CD4-positive, alpha-beta T cell (primary cell): ENCODE results near the gene RAB1B. TPM values are rescaled to one million over a fixed set of nuclear protein-coding genes. Genes with fewer than 3 reads are reported as not detected.

ENCODE experiments used
- ATAC-seq: fragments of 200-7000 bp; cut with Tn5 transposase; one replicate; pipeline ENCODE4 v1.10.0; 2022; ENCODE audit warnings: mild to moderate bottlenecking; ENCODE audit not compliant: poor library complexity
- CTCF ChIA-PET: fragments of 350-600 bp; sonication (Branson Sonifier 250); formaldehyde crosslinking; loops from one replicate; lab custom pipeline; 2021; ENCODE audit warnings: antibody characterized with exemption, inconsistent platforms; lab: Charles Lee
- POLR2A ChIA-PET: fragments of 350-600 bp; sonication (Branson Sonifier 250); formaldehyde crosslinking; loops from one replicate; lab custom pipeline; 2021; ENCODE audit warnings: antibody characterized with exemption, inconsistent platforms; lab: Charles Lee
- DNase-seq, 14 experiments: peaks; one replicate each; pipeline ENCODE4 v3.0.0-alpha.2; 2013 to 2020; ENCODE audit warnings: mixed read lengths in 2 of 14
- H3K27ac ChIP-seq, 2 donors: one replicate each; pipeline versions ENCODE4 v1.5.1 to v1.7.0; 2013; ENCODE audit warnings: low read length in 2 of 2, low read depth in 1 of 2, mild to moderate bottlenecking in 1 of 2
- H3K27me3 ChIP-seq, 2 experiments: 1 replicate in 1 of 2; 2 replicates in 1 of 2; pipeline versions ENCODE4 v1.6.1 to v1.7.0; 2013; ENCODE audit warnings: low read length in 2 of 2, control low read depth in 1 of 2, mild to moderate bottlenecking in 1 of 2, moderate library complexity in 1 of 2; ENCODE audit not compliant: insufficient read depth in 2 of 2, control insufficient read depth in 1 of 2
- H3K36me3 ChIP-seq: one replicate; pipeline ENCODE4 v1.6.1; 2013; ENCODE audit warnings: low read length, control low read depth; ENCODE audit not compliant: insufficient read depth
- H3K4me1 ChIP-seq: one replicate; pipeline ENCODE4 v1.6.1; 2013; ENCODE audit warnings: low read length, control low read depth; ENCODE audit not compliant: insufficient read depth
- H3K4me3 ChIP-seq: one replicate; pipeline ENCODE4 v1.5.1; 2013; ENCODE audit warnings: mild to moderate bottlenecking, low read length, moderate library complexity
- H3K9me3 ChIP-seq, 2 experiments: 1 replicate in 1 of 2; 2 replicates in 1 of 2; pipeline versions ENCODE4 v1.6.1 to v1.7.0; 2013; ENCODE audit warnings: low read length in 2 of 2, mild to moderate bottlenecking in 2 of 2, control low read depth in 1 of 2, moderate library complexity in 1 of 2; ENCODE audit not compliant: control insufficient read depth in 1 of 2, insufficient read depth in 1 of 2
- H3K27ac Mint-ChIP-seq: one replicate; pipeline ENCODE4 v1.8.0; 2020; ENCODE audit warnings: mixed read lengths
- H3K27me3 Mint-ChIP-seq: one replicate; pipeline ENCODE4 v1.8.0; 2021; ENCODE audit warnings: mixed read lengths
- H3K36me3 Mint-ChIP-seq: one replicate; pipeline ENCODE4 v1.8.0; 2021; ENCODE audit warnings: low read depth, mixed read lengths
- H3K4me1 Mint-ChIP-seq: one replicate; pipeline ENCODE4 v1.8.0; 2021; ENCODE audit warnings: low read depth, mixed read lengths
- H3K4me3 Mint-ChIP-seq: one replicate; pipeline ENCODE4 v1.8.0; 2020; ENCODE audit warnings: mild to moderate bottlenecking, mixed read lengths
- H3K9me3 Mint-ChIP-seq: one replicate; pipeline ENCODE4 v1.8.0; 2020; ENCODE audit warnings: mixed read lengths
- intact Hi-C, 2 experiments: fragments of 100-400 bp; cut with DNase I in 1 of 2; cut with micrococcal nuclease in 1 of 2; formaldehyde crosslinking; loops; one replicate each; pipeline versions ENCODE4 v1.15.1 to v1.9.0; 2023 to 2025; cut with DNase I, micrococcal nuclease
- total RNA-seq, 174 experiments: library from RNA in 2 of 174; stranded (reverse) in 2 of 174; gene quantifications; one replicate each; pipeline ENCODE4 v1.2.3 and lab custom pipeline; 2021 to 2026
- TF ChIP-seq, protein P1 (sequence below): fragments of 200-600 bp; IDR thresholded peaks from one replicate; pipeline ENCODE4 v1.8.0; 2022; ENCODE audit warnings: antibody characterized with exemption, mild to moderate bottlenecking

Gene RAB1B
- total RNA-seq, 2 experiments from 2014 or later = 27.4 to 29.4 TPM

DNA sequence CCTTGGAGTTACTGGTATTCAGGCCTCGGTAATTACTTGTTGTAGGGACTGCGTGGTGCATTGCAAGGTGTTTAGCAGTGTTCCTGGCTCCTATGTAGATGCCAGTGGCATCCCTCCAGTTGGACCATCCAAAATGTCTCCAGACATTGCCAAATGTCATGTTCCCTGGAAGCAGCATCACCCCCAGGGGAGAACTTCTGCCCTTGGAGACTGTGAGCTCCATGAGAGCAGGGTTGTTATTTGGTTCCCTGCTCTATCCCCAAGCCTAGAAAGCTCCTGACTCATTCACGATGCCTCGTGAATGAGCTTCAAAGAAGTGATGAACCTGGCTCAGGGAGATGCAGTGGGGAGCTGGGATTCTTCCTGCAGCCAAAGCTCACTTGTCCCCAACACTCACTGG is 53.2 kb downstream of the RAB1B start:
- Histone ChIP-seq H3K4me1 (peaks cover 44% of the 10 kb centered on the region), H3K27ac (no peak overlapping the region), H3K36me3 (no peaks in the 10 kb centered on the region), H3K4me3 (no peak overlapping the region), H3K9me3 (no peaks in the 10 kb centered on the region), H3K27me3 (no peaks in the 10 kb centered on the region)
- H3K9me3 Mint-ChIP-seq = no peaks in the 10 kb centered on the region
- H3K4me3 Mint-ChIP-seq = no peak overlapping the region
- DNase-seq (no peak), ATAC-seq (no peak)
- no peaks in the 10 kb centered on the region for H3K27me3 Mint-ChIP-seq
- intact Hi-C loops = no loop called here
- no peaks in the 10 kb centered on the region for H3K36me3 Mint-ChIP-seq
- peak overlapping the region; percentile 33 for H3K27ac Mint-ChIP-seq
- ChIA-PET CTCF (interaction anchor here (1.0 to 1.4 kb wide), 2 partner anchors 9 to 10 kb away, joined by 3 to 4 read pairs; no protein-coding TSS in a partner anchor), POLR2A (interaction anchor here (1.3 kb wide), 1 partner anchor 9 kb away, joined by 6 read pairs; no protein-coding TSS in a partner anchor)
- peaks cover 67% of the 10 kb centered on the region for H3K4me1 Mint-ChIP-seq
- TF ChIP-seq, protein P1, sequence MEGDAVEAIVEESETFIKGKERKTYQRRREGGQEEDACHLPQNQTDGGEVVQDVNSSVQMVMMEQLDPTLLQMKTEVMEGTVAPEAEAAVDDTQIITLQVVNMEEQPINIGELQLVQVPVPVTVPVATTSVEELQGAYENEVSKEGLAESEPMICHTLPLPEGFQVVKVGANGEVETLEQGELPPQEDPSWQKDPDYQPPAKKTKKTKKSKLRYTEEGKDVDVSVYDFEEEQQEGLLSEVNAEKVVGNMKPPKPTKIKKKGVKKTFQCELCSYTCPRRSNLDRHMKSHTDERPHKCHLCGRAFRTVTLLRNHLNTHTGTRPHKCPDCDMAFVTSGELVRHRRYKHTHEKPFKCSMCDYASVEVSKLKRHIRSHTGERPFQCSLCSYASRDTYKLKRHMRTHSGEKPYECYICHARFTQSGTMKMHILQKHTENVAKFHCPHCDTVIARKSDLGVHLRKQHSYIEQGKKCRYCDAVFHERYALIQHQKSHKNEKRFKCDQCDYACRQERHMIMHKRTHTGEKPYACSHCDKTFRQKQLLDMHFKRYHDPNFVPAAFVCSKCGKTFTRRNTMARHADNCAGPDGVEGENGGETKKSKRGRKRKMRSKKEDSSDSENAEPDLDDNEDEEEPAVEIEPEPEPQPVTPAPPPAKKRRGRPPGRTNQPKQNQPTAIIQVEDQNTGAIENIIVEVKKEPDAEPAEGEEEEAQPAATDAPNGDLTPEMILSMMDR = no peak

DNA sequence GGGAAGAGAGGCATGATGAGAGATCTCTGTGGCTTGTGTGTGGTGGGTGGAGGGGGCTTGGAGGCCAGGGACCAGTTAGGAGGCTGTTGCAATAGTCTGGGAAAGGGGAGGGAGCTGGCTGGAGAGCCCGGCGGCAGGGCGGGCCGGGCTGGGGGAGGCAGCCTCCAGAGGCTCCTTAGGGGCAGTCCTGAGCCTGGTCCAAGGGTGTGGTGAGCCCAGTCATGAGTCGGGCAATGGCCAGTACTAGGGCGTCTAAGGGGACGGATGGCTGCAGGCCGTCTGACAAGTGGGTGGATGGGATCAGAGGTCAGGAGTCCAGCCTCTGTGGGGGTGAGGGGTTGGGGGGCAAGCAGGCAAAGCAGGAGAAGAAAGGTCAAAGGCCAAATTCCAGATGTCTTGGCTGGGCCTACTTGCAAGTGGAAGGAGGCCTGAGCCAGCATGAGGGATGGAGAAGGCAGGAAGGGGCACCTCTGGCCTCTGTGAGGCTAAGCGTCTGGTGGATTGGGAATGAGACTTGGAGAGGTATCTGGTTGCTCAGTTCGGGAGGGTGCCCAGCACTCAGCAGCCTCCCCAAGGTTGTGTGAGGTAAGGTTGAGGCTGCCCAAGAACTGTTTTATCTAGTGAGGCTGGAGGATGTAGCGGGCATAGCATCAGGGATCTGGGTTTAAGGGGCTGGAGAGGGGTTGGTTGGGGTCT is 54.4 kb downstream of the RAB1B start:
- CTCF ChIA-PET = interaction anchor here (1.4 kb wide), 1 partner anchor 10 kb away, joined by 3 read pairs; no protein-coding TSS in a partner anchor
- H3K27me3 ChIP-seq = no peaks in the 10 kb centered on the region
- no peaks in the 10 kb centered on the region for H3K36me3 ChIP-seq
- TF ChIP-seq, protein P1 = no peak
- no peaks in the 10 kb centered on the region for H3K36me3 Mint-ChIP-seq
- no peak for DNase-seq
- ATAC-seq = no peak
- H3K4me3 Mint-ChIP-seq = no peak overlapping the region
- POLR2A ChIA-PET = no interaction called here
- H3K4me1 Mint-ChIP-seq = peaks cover 70% of the 10 kb centered on the region
- no peaks in the 10 kb centered on the region for H3K9me3 Mint-ChIP-seq
- peak overlapping the region; percentile 3 for H3K27ac Mint-ChIP-seq
- no peaks in the 10 kb centered on the region for H3K27me3 Mint-ChIP-seq
- no peak overlapping the region for H3K27ac ChIP-seq
- H3K9me3 ChIP-seq = no peaks in the 10 kb centered on the region
- peaks cover 49% of the 10 kb centered on the region for H3K4me1 ChIP-seq
- H3K4me3 ChIP-seq = no peak overlapping the region
- intact Hi-C loops = no loop called here

DNA sequence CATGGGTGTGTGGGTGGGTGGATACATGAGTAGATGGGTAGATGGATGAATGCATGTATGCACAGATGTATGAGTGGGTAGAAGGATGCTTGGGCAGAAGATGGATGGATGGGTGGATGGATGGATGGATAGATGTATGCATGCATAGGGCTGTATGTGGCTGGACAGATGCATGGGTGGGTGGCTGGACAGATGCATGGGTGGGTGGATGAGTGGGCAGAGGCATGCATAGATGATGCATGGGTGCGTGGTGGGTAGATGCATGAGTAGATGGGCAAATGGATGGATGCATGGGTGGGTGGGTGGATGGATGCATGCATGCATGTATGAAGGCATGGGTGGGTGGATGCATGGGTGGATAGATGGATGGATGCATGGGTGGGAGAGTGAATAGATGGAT is 55.2 kb downstream of the RAB1B start:
- Histone ChIP-seq H3K36me3 (no peaks in the 10 kb centered on the region), H3K9me3 (no peaks in the 10 kb centered on the region), H3K27ac (no peak overlapping the region), H3K4me1 (peaks cover 49% of the 10 kb centered on the region), H3K27me3 (no peaks in the 10 kb centered on the region), H3K4me3 (no peak overlapping the region)
- ChIA-PET POLR2A (interaction anchor here (0.7 kb wide), 1 partner anchor 11 kb away, joined by 3 read pairs; no protein-coding TSS in a partner anchor), CTCF (no interaction called here)
- intact Hi-C loops = no loop called here
- DNase-seq (no peak), ATAC-seq (no peak)
- Mint-ChIP-seq H3K4me3 (no peak overlapping the region), H3K4me1 (peaks cover 70% of the 10 kb centered on the region), H3K9me3 (no peaks in the 10 kb centered on the region), H3K36me3 (no peaks in the 10 kb centered on the region), H3K27ac (no peak overlapping the region), H3K27me3 (no peaks in the 10 kb centered on the region)
- TF ChIP-seq, protein P1 = no peak
